Measurements from ENCODE around the gene IQGAP1.
A peak's percentile ranks its signal among the peaks of the same experiment; 100 is the strongest.

IQGAP1 gene

DNA sequence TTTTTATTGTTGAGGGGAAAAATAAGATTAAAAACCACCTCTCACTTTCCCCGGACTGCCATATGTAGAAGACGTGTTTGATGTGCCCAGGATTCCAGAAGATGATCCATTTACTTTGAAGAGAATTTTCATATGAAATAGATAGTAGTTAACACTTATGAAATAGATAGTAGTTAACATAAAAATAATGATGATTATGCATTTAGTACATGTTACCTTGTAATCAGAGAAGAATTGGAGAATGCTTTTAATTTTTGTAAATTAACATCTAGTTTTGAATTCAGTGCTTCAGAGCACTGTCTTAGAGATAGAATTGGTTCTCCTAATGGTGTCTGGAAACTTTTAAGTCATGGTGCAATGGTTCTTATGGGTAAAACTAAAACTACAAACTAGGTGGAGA is 95.6 kb downstream of the IQGAP1 start:
- no peak overlapping the region for H3K4me3 ChIP-seq (ENCODE audit: low read length)

DNA sequence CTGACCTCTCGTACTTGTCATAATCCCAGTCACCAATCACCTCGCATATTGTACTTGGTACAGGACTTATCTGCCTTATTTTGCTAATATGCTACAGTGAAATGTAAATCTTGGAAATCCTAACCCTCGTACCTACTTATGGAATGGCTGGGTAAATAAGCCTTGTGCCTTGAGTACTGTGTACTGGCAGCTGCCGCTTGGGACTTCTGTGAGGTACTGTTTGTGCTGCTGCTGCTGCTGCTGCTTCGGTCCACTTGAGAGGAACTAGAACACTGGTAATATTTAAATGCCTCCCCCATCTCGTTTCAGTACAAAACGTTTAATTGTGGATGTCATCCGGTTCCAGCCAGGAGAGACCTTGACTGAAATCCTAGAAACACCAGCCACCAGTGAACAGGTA is 99.1 kb downstream of the IQGAP1 start:
- no peak for DNase-seq (ENCODE audit: low read depth)
- H3K4me3 ChIP-seq (ENCODE audit: low read length) = no peak overlapping the region
- no peak for TF ChIP-seq CTCF (conservative IDR thresholded peaks at IDR 0.05; ENCODE audit: low read length)

More for the DNA sequence above, 95.6 kb downstream of the IQGAP1 start:
- TF ChIP-seq CTCF (conservative IDR thresholded peaks at IDR 0.05; ENCODE audit: low read length) = no peak
- no peak for DNase-seq (ENCODE audit: low read depth)

- DNase-seq (ENCODE audit: low read depth) = no peak
- H3K4me3 ChIP-seq (ENCODE audit: low read length) = no peak overlapping the region
- no peak for TF ChIP-seq CTCF (conservative IDR thresholded peaks at IDR 0.05; ENCODE audit: low read length)
Observed at GRCh38 chr15:90489514-90489913, 101.5 kb downstream of the IQGAP1 start.

- no peak overlapping the region for H3K4me3 ChIP-seq (ENCODE audit: low read length)
- DNase-seq (ENCODE audit: low read depth) = no peak
- TF ChIP-seq CTCF (conservative IDR thresholded peaks at IDR 0.05; ENCODE audit: low read length) = no peak
Observed at GRCh38 chr15:90489944-90490343, 101.9 kb downstream of the IQGAP1 start.

DNA sequence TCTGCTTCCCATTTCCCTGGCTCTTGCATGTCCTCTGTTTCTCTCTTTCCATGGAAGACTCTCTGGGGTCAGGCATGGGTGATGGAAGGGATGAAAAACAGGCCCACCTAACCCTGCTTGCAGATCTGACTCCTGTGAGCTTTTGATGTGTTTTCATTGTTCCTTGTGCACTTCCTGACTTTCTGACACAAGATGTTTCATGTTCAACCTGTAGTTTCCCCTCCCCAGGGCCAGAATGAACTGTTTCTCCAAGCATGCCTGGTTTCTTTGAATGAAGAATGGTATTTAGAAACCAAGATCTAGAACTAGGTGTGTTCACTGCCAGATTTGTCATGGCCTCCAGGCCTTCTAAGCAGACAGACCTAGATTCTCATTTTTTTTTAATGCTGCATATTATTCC is 105.6 kb downstream of the IQGAP1 start:
- TF ChIP-seq CTCF (conservative IDR thresholded peaks at IDR 0.05; ENCODE audit: low read length) = no peak
- no peak overlapping the region for H3K4me3 ChIP-seq (ENCODE audit: low read length)
- DNase-seq (ENCODE audit: low read depth) = no peak

GRCh38 chr15:90495067-90495466 is 107.0 kb downstream of the IQGAP1 start:
- no peak for DNase-seq (ENCODE audit: low read depth)
- TF ChIP-seq CTCF (conservative IDR thresholded peaks at IDR 0.05; ENCODE audit: low read length) = no peak
- no peak overlapping the region for H3K4me3 ChIP-seq (ENCODE audit: low read length)

GRCh38 chr15:90496791-90497190 is 108.7 kb downstream of the IQGAP1 start:
- H3K4me3 ChIP-seq (ENCODE audit: low read length) = no peak overlapping the region
- TF ChIP-seq CTCF (conservative IDR thresholded peaks at IDR 0.05; ENCODE audit: low read length) = no peak
- peak; percentile 45 for DNase-seq (ENCODE audit: low read depth)
